NCI-H2227 treated with DMSO at 0.1 percent for 48 hours (cell line): ENCODE measurements around the gene GAB3.

ENCODE experiments used
- DNase-seq: peaks from one replicate; lab custom pipeline; 2025; lab: John Stamatoyannopoulos, UW

GAB3 gene

GRCh38 chrX:154750301-154751202 is at the start of gene GAB3:
Gene GAB3 (minus strand): TSS chrX:154751077. CDS start chrX:154751025, 52 bp downstream.
- DNase-seq, result no peak

GRCh38 chrX:154799556-154800348 is 48.9 kb upstream of the GAB3 start:
- DNase-seq, result peak; percentile 77

DNA sequence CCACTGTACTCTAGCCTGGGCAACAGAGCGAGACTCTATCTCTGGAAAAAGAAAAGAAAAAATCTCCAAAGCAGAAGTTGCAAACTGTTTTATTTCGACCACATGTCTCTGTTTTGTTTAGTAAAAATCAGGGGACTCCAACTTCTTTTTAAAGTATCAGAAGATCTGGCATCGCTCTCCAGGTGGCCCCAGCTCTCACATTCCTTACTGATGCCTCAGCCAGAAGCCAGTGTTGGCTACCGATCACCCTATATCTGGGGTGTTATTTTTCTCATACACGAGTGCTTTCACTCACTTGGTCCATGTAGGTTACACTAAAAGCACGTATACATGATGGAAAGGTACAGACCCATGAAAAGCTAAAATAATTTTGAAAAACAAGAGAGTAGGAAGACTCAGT is 46.1 kb upstream of the GAB3 start:
- DNase-seq, result no peak

- DNase-seq, result no peak
These were observed 44.1 kb upstream of the GAB3 start for GRCh38 chrX:154795016-154795415.

DNA sequence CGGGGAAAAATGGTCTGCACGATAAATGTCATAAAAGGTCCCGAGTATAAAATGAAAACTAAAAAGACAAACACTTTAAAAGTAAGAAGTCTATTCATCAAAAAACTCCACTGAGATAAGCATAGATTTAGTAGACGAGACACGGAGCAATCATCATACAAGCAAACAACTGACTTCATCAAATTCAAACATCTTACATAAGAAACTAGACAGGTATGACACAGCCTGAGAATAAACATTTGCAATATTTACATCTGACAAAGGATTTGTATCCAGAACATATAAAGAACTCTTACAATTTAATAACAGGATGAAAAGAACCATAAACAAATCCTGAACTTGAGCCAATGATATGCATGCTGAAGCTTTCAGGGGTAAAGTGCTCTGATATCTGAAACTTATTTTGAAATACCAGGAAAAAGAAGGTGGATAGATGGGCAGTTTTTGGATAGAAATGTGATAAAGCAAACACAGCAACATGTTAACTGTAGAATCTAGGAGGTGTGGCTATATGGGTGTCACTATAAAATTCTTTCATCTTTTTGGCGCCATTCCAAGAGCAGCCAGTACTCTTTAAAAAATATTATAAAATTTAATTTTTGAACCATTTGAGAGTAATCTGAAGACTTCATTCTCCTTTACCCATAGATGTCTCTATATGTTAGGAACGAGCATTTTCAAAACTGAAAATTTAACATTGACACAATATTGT is 42.4 kb upstream of the GAB3 start:
- no peak for DNase-seq

GRCh38 chrX:154791939-154792338 is 41.1 kb upstream of the GAB3 start:
- DNase-seq, result no peak

- DNase-seq, result no peak
These were observed 40.6 kb upstream of the GAB3 start for GRCh38 chrX:154791467-154791866.

DNA sequence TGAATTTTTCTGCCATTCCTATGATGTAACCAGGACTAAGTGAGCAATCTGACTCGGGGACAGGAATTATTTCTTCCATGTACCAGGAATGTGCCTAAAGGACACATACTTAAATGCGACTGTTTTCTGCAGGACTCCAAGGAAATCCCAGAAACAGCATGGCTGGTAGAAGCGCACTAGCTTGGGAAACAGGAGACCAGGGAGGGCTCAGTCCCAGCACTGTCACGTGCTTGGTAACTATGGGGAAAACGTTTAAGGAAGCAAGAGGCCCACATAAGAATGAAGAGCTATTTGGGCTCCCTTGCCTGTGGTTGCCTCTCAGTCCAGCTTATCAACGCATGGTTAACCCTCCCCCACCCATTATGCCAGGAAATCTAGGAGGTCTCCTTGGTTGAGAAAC is 34.8 kb upstream of the GAB3 start:
- DNase-seq, result no peak

- DNase-seq, result no peak
These were observed 33.5 kb upstream of the GAB3 start for GRCh38 chrX:154784149-154784995.

GRCh38 chrX:154780968-154781367 is 30.1 kb upstream of the GAB3 start:
- DNase-seq, result no peak

DNA sequence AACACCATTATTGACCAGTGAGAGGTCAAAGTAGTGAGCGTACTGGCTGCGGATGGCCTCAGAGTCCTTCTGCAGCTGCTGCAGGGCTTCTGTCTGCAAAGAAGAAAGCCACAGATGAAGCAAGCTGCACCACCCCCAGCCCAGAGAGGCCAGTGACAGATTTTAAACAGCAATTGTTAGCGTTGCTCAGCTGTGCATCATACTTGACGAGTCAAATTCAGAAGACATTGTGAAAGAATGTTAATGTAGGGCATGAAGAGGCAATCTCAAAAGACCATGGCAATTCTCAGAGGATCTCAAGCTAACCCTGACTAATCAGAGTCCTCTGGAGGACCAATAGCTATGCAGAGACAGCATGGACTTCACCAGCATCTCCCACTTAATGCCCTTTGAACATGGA is 28.4 kb upstream of the GAB3 start:
- DNase-seq, result no peak

DNA sequence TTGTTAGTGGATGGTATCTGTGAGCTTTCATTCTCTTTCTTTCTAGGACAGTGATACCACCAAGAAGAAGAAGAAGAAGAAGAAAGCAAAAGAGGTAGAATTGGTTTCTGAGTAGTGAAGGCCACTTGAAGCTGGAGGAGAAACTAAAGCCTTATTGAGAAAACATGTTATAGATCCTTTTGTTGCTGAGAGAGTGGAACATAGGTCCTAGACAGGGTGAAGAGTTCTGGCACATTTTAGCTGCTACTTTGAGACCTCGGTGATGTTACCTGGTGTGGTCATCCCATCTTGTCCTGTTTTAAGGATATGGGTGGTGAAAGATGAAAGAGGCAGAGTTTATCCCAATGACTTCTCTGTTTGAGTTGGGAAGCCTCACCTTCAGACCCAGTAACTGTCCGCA is 25.9 kb upstream of the GAB3 start:
- no peak for DNase-seq

DNA sequence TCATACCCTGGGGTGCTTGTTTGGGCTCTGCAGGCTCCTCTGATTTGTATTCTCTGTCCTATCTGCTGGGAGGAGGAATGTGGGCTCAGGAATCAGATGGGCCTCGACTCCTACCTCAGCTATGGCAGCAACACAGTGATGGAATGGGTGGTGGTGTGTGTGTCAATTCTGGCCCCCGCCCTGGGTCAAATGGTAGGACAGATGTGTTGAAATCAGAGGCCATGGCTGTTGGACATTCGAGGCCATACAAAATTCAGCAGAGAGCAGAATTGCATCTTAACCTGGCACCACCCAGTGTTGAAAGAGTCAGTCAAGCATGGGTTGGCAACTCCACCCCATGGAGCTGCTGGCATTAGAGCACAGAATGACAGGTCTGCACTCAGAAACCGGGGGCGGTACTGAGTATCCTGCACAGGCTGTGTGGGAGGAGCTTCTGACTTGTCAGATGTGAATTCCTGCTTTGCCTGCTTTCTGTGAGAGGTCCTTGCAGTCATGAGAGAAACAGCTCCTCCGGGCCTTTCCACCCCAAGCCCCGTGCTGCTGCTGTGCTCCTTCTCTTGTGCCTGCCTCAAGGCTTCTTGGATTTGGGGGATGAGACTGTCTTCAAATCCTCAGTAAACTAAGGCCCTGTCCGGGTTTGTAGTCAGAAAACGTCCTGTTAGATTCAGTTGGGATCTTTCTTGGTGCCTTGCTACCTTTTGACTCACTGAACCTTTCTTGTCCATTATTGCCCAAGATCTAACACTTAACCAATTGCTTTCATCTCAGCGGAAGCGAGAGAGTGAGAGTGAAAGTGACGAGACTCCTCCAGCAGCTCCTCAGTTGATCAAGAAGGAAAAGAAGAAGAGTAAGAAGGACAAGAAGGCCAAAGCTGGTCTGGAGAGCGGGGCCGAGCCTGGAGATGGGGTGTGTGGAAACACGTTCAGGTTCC is 24.8 kb upstream of the GAB3 start:
- DNase-seq, result no peak

- DNase-seq, result no peak
These were observed 23.7 kb upstream of the GAB3 start for GRCh38 chrX:154774622-154775021.

- DNase-seq, result peak; percentile 92
These were observed 11.8 kb upstream of the GAB3 start, which contains the start of gene DKC1 for GRCh38 chrX:154762537-154763296. Gene DKC1 (plus strand): TSS chrX:154762864. CDS start chrX:154762966, 102 bp downstream.

GRCh38 chrX:154761977-154762536 is 11.2 kb upstream of the GAB3 start:
- DNase-seq, result peak; percentile 39

- DNase-seq, result no peak
These were observed 7.8 kb upstream of the GAB3 start for GRCh38 chrX:154758696-154759095.

- DNase-seq, result no peak
These were observed 893 bp upstream of the GAB3 start for GRCh38 chrX:154751669-154752271.

DNA sequence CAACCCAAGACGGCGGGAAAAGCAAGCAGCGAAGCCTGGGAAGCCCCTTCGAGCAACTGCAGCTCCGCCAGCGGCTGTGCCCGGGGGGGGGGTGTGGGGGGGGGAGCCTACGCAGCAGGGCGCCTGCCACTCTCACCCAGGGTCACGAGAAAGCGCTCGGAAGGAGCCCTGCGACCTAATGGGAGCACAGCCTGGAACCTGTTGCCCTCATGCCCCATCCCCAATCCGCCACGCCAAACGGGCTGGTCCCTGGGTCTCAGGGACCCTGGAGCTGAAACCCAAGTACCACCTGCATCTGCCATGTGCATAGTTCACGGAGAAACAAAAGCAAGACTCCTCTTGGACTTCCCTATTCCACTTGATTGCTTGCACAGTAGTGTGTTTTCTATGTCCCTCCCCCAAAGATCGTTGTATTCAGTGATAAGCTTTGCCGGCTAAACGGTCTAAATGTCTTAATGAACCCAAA is 359 bp upstream of the GAB3 start:
- no peak for DNase-seq
